PC-3 (cell line): ENCODE results near the gene GIPC1. TPM values are rescaled to one million over a fixed set of nuclear protein-coding genes. Genes with fewer than 3 reads are reported as not detected.

ENCODE experiments used
- ATAC-seq: fragments of 200-7000 bp; cut with Tn5 transposase; 2 replicates; pipeline ENCODE4 v1.9.1; 2020; ENCODE audit warnings: mild to moderate bottlenecking, moderate library complexity
- BruUV-seq: library from RNA; stranded (reverse); fragments of 400-500 nt; replicated peaks from 2 replicates; lab custom pipeline; 2021; lab: Mats Ljungman, UMichigan
- CTCF ChIA-PET: fragments of 300-600 bp; sonication (Branson Sonifier 250); formaldehyde crosslinking; loops from one replicate; lab custom pipeline; 2022; ENCODE audit warnings: antibody characterized with exemption; lab: Charles Lee
- POLR2A ChIA-PET: fragments of 300-600 bp; sonication (Branson Sonifier 250); formaldehyde crosslinking; loops from one replicate; lab custom pipeline; 2022; ENCODE audit warnings: antibody characterized with exemption; ENCODE audit not compliant: unreplicated experiment; lab: Charles Lee
- DNase-seq: peaks from one replicate; pipeline ENCODE4 v3.0.0-alpha.2; 2015
- H2AFZ ChIP-seq: fragments of 300-600 bp; sonication (generic); 2 replicates; pipeline ENCODE4 v1.6.0; 2016; ENCODE audit warnings: antibody characterized with exemption, low read length
- H3F3A ChIP-seq: fragments of 300-600 bp; sonication (generic); one replicate; pipeline ENCODE4 v1.6.0; 2017; ENCODE audit warnings: antibody characterized with exemption, low read length, control low read depth, mild to moderate bottlenecking; ENCODE audit not compliant: unreplicated experiment
- H3K27ac ChIP-seq: fragments of 300-600 bp; sonication (generic); 2 replicates; pipeline ENCODE4 v1.5.1; 2016; ENCODE audit warnings: mild to moderate bottlenecking, low read length
- H3K27me3 ChIP-seq: fragments of 300-600 bp; sonication (generic); 2 replicates; pipeline ENCODE4 v1.6.1; 2016; ENCODE audit warnings: low read length, mixed read lengths
- H3K36me3 ChIP-seq: fragments of 300-600 bp; sonication (generic); 2 replicates; pipeline ENCODE4 v1.6.1; 2016; ENCODE audit warnings: low read depth, mixed run types, low read length, mixed read lengths
- H3K4me1 ChIP-seq: fragments of 300-600 bp; sonication (generic); 2 replicates; pipeline ENCODE4 v1.5.1; 2016; ENCODE audit warnings: low read length; ENCODE audit not compliant: insufficient read depth
- H3K4me2 ChIP-seq: fragments of 300-600 bp; sonication (generic); 2 replicates; pipeline ENCODE4 v1.6.0; 2016; ENCODE audit warnings: low read length
- H3K4me3 ChIP-seq: fragments of 300-600 bp; sonication (generic); 2 replicates; pipeline ENCODE4 v1.5.1; 2016; ENCODE audit warnings: mild to moderate bottlenecking, low read length, mixed read lengths
- H3K79me2 ChIP-seq: fragments of 300-600 bp; sonication (generic); 2 replicates; pipeline ENCODE4 v1.6.1; 2017; ENCODE audit warnings: low read length, mixed read lengths
- H3K9ac ChIP-seq: fragments of 300-600 bp; sonication (generic); 2 replicates; pipeline ENCODE4 v1.6.0; 2016; ENCODE audit warnings: mild to moderate bottlenecking, low read length
- H3K9me2 ChIP-seq: fragments of 300-600 bp; sonication (generic); replicated peaks from 2 replicates; pipeline ENCODE4 v1.6.1; 2016; ENCODE audit warnings: mixed run types, low read length, mixed read lengths
- H3K9me3 ChIP-seq: fragments of 300-600 bp; sonication (generic); 2 replicates; pipeline ENCODE4 v1.6.1; 2016; ENCODE audit warnings: low read length, mixed read lengths
- H4K20me1 ChIP-seq: fragments of 300-600 bp; sonication (generic); 2 replicates; pipeline ENCODE4 v1.6.1; 2016; ENCODE audit warnings: low read length, mixed read lengths
- CTCF ChIP-seq: fragments of 300-600 bp; sonication (generic); conservative IDR thresholded peaks from 2 replicates; pipeline ENCODE4 v1.5.1; 2017; ENCODE audit warnings: antibody characterized with exemption, low read depth, mild to moderate bottlenecking, low read length
- EZH2 ChIP-seq: fragments of 300-600 bp; sonication (generic); IDR thresholded peaks from one replicate; pipeline ENCODE4 v1.6.1; 2017; ENCODE audit warnings: antibody characterized with exemption, mild to moderate bottlenecking, low read length; ENCODE audit not compliant: unreplicated experiment
- EZH2phosphoT487 ChIP-seq: fragments of 300-600 bp; sonication (generic); IDR thresholded peaks from 2 replicates; pipeline ENCODE4 v1.6.1; 2018; ENCODE audit warnings: mild to moderate bottlenecking, antibody characterized with exemption, low read length, borderline replicate concordance
- intact Hi-C: fragments of 100-400 bp; cut with micrococcal nuclease; formaldehyde crosslinking; loops from 2 replicates; pipeline ENCODE4 v1.9.0; 2023
- total RNA-seq: library from RNA; depleted of rRNA; stranded (reverse); fragments of >200 nt; gene quantifications from 2 replicates; pipeline ENCODE4 v1.2.3, GENCODE V29; 2014

GIPC1 gene
- total RNA-seq, 1 experiment from 2014 or later = 538 TPM

DNA sequence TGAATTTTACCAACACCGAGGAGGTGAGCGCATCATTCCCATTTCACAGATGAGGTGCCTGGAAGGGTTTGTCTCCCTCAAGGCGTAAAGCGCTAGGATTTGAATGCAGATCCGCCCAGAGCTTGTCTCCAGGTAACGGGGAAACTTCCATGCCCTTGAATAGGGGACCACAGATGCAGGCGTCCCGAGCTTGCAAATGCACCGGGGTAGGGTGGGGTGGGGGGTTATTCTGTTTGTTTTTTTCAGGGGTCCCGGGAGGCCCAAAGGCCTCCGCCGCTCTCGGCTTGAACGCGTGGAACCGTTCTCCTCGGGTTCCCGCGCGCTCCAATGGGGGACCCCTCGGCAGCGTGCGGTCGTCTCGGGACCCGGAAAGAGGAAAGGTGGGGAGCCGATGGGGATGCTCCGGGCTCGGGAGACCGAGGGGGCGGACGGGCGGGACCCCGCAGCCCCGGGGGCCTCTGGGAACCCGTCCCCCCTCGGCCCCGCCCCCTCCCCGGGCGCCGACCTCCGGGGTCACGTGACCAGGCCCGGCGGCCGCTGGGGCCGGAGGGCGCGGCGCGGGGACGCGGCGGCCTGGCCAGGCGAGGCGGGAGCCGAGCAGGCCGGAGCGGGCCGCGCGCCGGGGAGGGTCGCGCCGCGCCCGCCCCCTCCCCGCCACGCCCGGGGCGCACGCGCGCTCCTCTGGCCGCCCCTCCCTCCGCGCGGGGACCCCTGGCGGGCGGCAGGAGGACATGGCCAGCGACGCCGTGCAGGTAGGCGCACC, 63.0 kb downstream of the GIPC1 start, which contains the start of gene PKN1:
PKN1 (plus strand) TSS at position 516 of the 763 bp plus-strand sequence; CDS start at position 732, 216 bp downstream.
- Histone ChIP-seq H3K9me2 (no peaks in the 10 kb centered on the region), H3K9ac (peak within 1 kb of the TSS; percentile 77), H3K4me3 (peak within 1 kb of the TSS; percentile 84), H3K79me2 (peaks cover 46% of the 10 kb centered on the region), H3K4me2 (peak within 1 kb of the TSS; percentile 92), H3K9me3 (no peaks in the 10 kb centered on the region), H3K4me1 (peaks cover 24% of the 10 kb centered on the region), H3K36me3 (peaks cover 3% of the 10 kb centered on the region; the same call in 1 of the 2 replicates), H2AFZ (peak within 1 kb of the TSS; percentile 94), H3F3A (no peaks in the 10 kb centered on the region), H3K27ac (peak within 1 kb of the TSS; percentile 60), H3K27me3 (no peaks in the 10 kb centered on the region), H4K20me1 (no peaks in the 10 kb centered on the region)
- DNase-seq (peak; percentile 46), ATAC-seq (peak; percentile 21)
- intact Hi-C loops = no loop called here
- CTCF ChIA-PET = interaction anchor here (0.5 kb wide), 1 partner anchor 71 kb away, joined by 4 read pairs; no protein-coding TSS in a partner anchor
- POLR2A ChIA-PET = interaction anchor here (0.7 kb wide), 1 partner anchor 65 kb away, joined by 16 read pairs; no protein-coding TSS in a partner anchor
- TF ChIP-seq EZH2 (no peak), EZH2phosphoT487 (no peak), CTCF (no peak)
- BruUV-seq = no TSS peak

DNA sequence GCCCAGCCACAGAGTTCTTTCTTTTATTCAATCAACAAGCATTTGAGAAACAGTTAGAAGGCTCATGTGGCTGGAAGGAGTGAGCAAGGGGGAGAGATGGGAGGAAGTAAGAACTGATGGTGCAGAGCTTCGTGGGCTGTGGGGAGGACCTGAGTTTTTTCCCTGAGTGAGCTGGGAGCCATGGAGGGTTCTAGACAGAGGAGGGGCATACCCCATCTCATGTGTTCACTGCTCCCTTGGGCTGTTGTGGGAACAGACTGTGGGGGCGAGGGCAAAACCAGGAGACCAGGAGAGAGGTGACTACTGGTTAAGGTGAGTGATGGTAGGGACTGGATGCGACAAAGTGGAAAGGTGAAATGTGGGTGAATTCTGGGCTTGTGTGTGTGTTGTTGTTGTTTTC, 65.2 kb downstream of the GIPC1 start:
- Histone ChIP-seq H3K9me2 (no peaks in the 10 kb centered on the region), H3K4me2 (no peak overlapping the region), H2AFZ (no peak overlapping the region), H3K9ac (no peak overlapping the region), H3K27ac (no peak overlapping the region), H3K4me3 (no peak overlapping the region), H3K9me3 (no peaks in the 10 kb centered on the region), H3K4me1 (peaks cover 24% of the 10 kb centered on the region), H3F3A (no peaks in the 10 kb centered on the region), H3K36me3 (no peaks in the 10 kb centered on the region), H3K79me2 (peaks cover 23% of the 10 kb centered on the region), H3K27me3 (no peaks in the 10 kb centered on the region), H4K20me1 (no peaks in the 10 kb centered on the region)
- no peak for DNase-seq
- ChIA-PET CTCF (no interaction called here), POLR2A (no interaction called here)
- BruUV-seq = no TSS peak
- no peak for ATAC-seq
- intact Hi-C loops = no loop called here
- TF ChIP-seq EZH2phosphoT487 = no peak
- no peak for TF ChIP-seq EZH2
- TF ChIP-seq CTCF = no peak

DNA sequence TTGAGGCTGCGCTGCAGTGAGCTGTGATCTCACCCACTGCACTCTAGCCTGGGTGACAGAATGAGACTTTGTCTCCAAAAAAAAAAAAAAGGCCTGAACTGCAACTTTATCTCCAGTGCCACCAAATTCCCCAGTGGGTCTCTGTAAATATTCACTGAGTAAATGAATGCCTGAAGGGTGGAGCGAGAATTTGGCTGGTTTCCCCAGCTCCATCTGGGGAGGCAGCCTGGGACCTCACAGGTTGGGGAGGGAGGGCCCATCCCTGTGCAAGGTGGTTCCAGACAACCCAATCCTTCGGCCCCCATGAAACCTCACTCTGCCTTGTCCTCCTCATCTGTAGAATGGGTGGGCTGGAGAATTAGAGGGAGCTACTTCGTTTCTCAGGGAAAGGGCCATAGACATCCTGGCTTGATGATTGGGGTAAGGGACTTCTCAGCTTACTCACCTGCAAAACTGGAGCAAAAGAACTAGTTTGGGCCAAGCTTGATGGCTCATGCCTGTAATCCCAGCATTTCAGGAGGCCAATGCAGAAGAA, 67.0 kb downstream of the GIPC1 start:
- peaks cover 6% of the 10 kb centered on the region for H3K79me2 ChIP-seq
- ChIA-PET POLR2A (no interaction called here), CTCF (no interaction called here)
- H3F3A ChIP-seq = no peaks in the 10 kb centered on the region
- no peaks in the 10 kb centered on the region for H4K20me1 ChIP-seq
- no peak overlapping the region for H3K27ac ChIP-seq
- H3K9me2 ChIP-seq = no peaks in the 10 kb centered on the region
- H2AFZ ChIP-seq = no peak overlapping the region
- DNase-seq (no peak), ATAC-seq (no peak)
- peaks cover 7% of the 10 kb centered on the region for H3K4me1 ChIP-seq
- TF ChIP-seq CTCF (no peak), EZH2 (no peak), EZH2phosphoT487 (no peak)
- no peaks in the 10 kb centered on the region for H3K9me3 ChIP-seq
- intact Hi-C loops = no loop called here
- H3K4me2 ChIP-seq = no peak overlapping the region
- no peaks in the 10 kb centered on the region for H3K36me3 ChIP-seq
- BruUV-seq = no TSS peak
- H3K27me3 ChIP-seq = no peaks in the 10 kb centered on the region
- H3K4me3 ChIP-seq = no peak overlapping the region
- H3K9ac ChIP-seq = no peak overlapping the region
